OCI-LY1 (cell line): ENCODE measurements around the gene CLIP2.
"Not testable (repeated sequence)": the region's sequence is repeated elsewhere in the genome, so short reads cannot be mapped to it uniquely, and the experiment has no call there.

Source experiments
- H2AFZ ChIP-seq: fragments of 200-600 bp; sonication (generic), shearing (Covaris generic); 2 replicates; pipeline ENCODE4 v1.6.0; 2014; ENCODE audit warnings: antibody characterized with exemption, mild to moderate bottlenecking, low read length
- H3F3A ChIP-seq: fragments of 200-600 bp; sonication (generic), shearing (Covaris generic); 2 replicates; pipeline ENCODE4 v1.6.0; 2014; ENCODE audit warnings: mild to moderate bottlenecking, antibody characterized with exemption, low read length, moderate library complexity; ENCODE audit not compliant: insufficient read depth
- H3K27ac ChIP-seq: fragments of 200-600 bp; sonication (generic); 2 replicates; pipeline ENCODE4 v1.5.1; 2014; ENCODE audit warnings: low read length, mixed run types, mild to moderate bottlenecking, low read depth; ENCODE audit not compliant: poor library complexity, severe bottlenecking
- H3K27me3 ChIP-seq: fragments of 200-600 bp; sonication (generic); 2 replicates; pipeline ENCODE4 v1.6.0; 2014; ENCODE audit warnings: antibody characterized with exemption, mild to moderate bottlenecking, low read length, moderate library complexity; ENCODE audit not compliant: insufficient read depth
- H3K36me3 ChIP-seq: fragments of 200-600 bp; sonication (generic); 2 replicates; pipeline ENCODE4 v1.6.1; 2014; ENCODE audit warnings: mild to moderate bottlenecking, antibody characterized with exemption, low read length, moderate library complexity, mixed read lengths; ENCODE audit not compliant: insufficient read depth
- H3K4me1 ChIP-seq: fragments of 200-600 bp; sonication (generic); 2 replicates; pipeline ENCODE4 v1.5.1; 2014; ENCODE audit warnings: mild to moderate bottlenecking, low read length, moderate library complexity; ENCODE audit not compliant: insufficient read depth, severe bottlenecking
- H3K4me2 ChIP-seq: fragments of 200-600 bp; sonication (generic), shearing (Covaris generic); 2 replicates; pipeline ENCODE4 v1.6.1; 2014; ENCODE audit warnings: low read length
- H3K4me3 ChIP-seq: fragments of 200-600 bp; sonication (generic); 2 replicates; pipeline ENCODE4 v1.5.1; 2014; ENCODE audit warnings: low read length, low read depth, mild to moderate bottlenecking, mixed read lengths; ENCODE audit not compliant: poor library complexity, severe bottlenecking
- H3K79me2 ChIP-seq: fragments of 200-600 bp; shearing (Covaris generic); 2 replicates; pipeline ENCODE4 v1.6.1; 2016; ENCODE audit warnings: mixed run types, low read length, mixed read lengths; ENCODE audit not compliant: insufficient read depth
- H3K9ac ChIP-seq: fragments of 200-600 bp; sonication (generic), shearing (Covaris generic); 2 replicates; pipeline ENCODE4 v1.6.1; 2014; ENCODE audit warnings: mild to moderate bottlenecking, low read length, mixed read lengths
- H3K9me2 ChIP-seq: fragments of 200-600 bp; sonication (generic), shearing (Covaris generic); 2 replicates; pipeline ENCODE4 v1.6.1; 2014; ENCODE audit warnings: low read depth, mild to moderate bottlenecking, low read length, mixed read lengths
- H3K9me3 ChIP-seq: fragments of 200-600 bp; shearing (Covaris generic); 2 replicates; pipeline ENCODE4 v1.6.1; 2014; ENCODE audit warnings: low read length, mixed read lengths
- H4K20me1 ChIP-seq: fragments of 200-600 bp; sonication (generic), shearing (Covaris generic); 2 replicates; pipeline ENCODE4 v1.6.0; 2016; ENCODE audit warnings: mild to moderate bottlenecking, low read length; ENCODE audit not compliant: insufficient read depth
- CTCF ChIP-seq: fragments of 200-600 bp; sonication (generic), shearing (Covaris generic); IDR thresholded peaks from 2 replicates; pipeline ENCODE4 v1.5.1; 2017; ENCODE audit warnings: mild to moderate bottlenecking, antibody characterized with exemption, low read length, moderate library complexity, mixed read lengths
- EZH2 ChIP-seq: fragments of 200-600 bp; sonication (generic), shearing (Covaris generic); IDR thresholded peaks from 2 replicates; pipeline ENCODE4 v1.8.0; 2017; ENCODE audit warnings: borderline replicate concordance, mixed run types, mild to moderate bottlenecking, antibody characterized with exemption, low read length, moderate library complexity, mixed read lengths

The CLIP2 gene

GRCh38 chr7:74418538-74418937, 129.3 kb downstream of the CLIP2 start:
- H3K9ac ChIP-seq, result no peak overlapping the region
- H3K4me3 ChIP-seq, result no peak overlapping the region
- TF ChIP-seq CTCF, result no peak
- no peak for TF ChIP-seq EZH2
- H3K27ac ChIP-seq, result no peak overlapping the region
- no peaks in the 10 kb centered on the region for H3K36me3 ChIP-seq
- no peaks in the 10 kb centered on the region for H3K9me2 ChIP-seq
- H3K4me2 ChIP-seq, result no peak overlapping the region
- H2AFZ ChIP-seq, result no peak overlapping the region
- no peaks in the 10 kb centered on the region; the same call in 1 of the 2 replicates for H3K27me3 ChIP-seq
- no peaks in the 10 kb centered on the region for H3F3A ChIP-seq
- no peaks in the 10 kb centered on the region for H3K4me1 ChIP-seq
- no peaks in the 10 kb centered on the region for H3K79me2 ChIP-seq
- no peaks in the 10 kb centered on the region for H3K9me3 ChIP-seq
- no peaks in the 10 kb centered on the region for H4K20me1 ChIP-seq

GRCh38 chr7:74419232-74419631, 130.0 kb downstream of the CLIP2 start:
- H3K27ac ChIP-seq, H3F3A ChIP-seq, H3K4me3 ChIP-seq, H3K36me3 ChIP-seq, H3K27me3 ChIP-seq, H3K4me2 ChIP-seq, H3K4me1 ChIP-seq, H3K79me2 ChIP-seq, H4K20me1 ChIP-seq, H3K9me2 ChIP-seq, H3K9me3 ChIP-seq, H3K9ac ChIP-seq, H2AFZ ChIP-seq: not testable (repeated sequence)

- Histone ChIP-seq H3K4me3 (no peak overlapping the region), H3K36me3 (no peaks in the 10 kb centered on the region)
These were observed 130.8 kb downstream of the CLIP2 start for GRCh38 chr7:74420006-74420405.

More at GRCh38 chr7:74420006-74420405, 130.8 kb downstream of the CLIP2 start:
- no peak overlapping the region for H3K4me2 ChIP-seq
- H3F3A ChIP-seq, result no peaks in the 10 kb centered on the region
- no peak overlapping the region for H3K27ac ChIP-seq
- no peaks in the 10 kb centered on the region for H3K9me3 ChIP-seq
- H3K4me1 ChIP-seq, result no peaks in the 10 kb centered on the region
- no peaks in the 10 kb centered on the region; the same call in 1 of the 2 replicates for H3K27me3 ChIP-seq
- no peaks in the 10 kb centered on the region for H3K9me2 ChIP-seq
- no peaks in the 10 kb centered on the region for H4K20me1 ChIP-seq
- no peak overlapping the region for H3K9ac ChIP-seq
- H2AFZ ChIP-seq, result no peak overlapping the region
- TF ChIP-seq EZH2, result no peak
- no peak for TF ChIP-seq CTCF
- no peaks in the 10 kb centered on the region for H3K79me2 ChIP-seq
